ENCODE measurements around the gene TBCD. TPM values are rescaled to one million over a fixed set of nuclear protein-coding genes. Genes with fewer than 3 reads are reported as not detected.

TBCD gene
- total and polyA plus RNA-seq, 9 of the 15 experiments (the other 6 are each of a cell fraction or from before 2014, with no cell fraction given), result 8.9 to 98.5 (median 28.0) TPM

GRCh38 chr17:82921426-82921825 is 169.6 kb downstream of the TBCD start (continued):
- TF ChIP-seq ARNT (IDR thresholded peaks at IDR 0.05), result no peak

GRCh38 chr17:82922646-82923045 is 170.8 kb downstream of the TBCD start:
- no peak for ATAC-seq
- no peaks in the 10 kb centered on the region for H4K20me1 ChIP-seq (replicated peaks; ENCODE audit: control insufficient read depth, insufficient read depth, low read length)
- no peaks in the 10 kb centered on the region for H3K9me3 ChIP-seq (replicated peaks; ENCODE audit: control insufficient read depth, insufficient read depth, low read depth, low read length)

GRCh38 chr17:82923366-82924113 is 171.7 kb downstream of the TBCD start:
- Histone ChIP-seq H3K4me3 (no peak overlapping the region), H3K27me3 (ENCODE audit: control insufficient read depth in 2 of 2, insufficient read depth in 2 of 2, low read length in 2 of 2) (no peaks in the 10 kb centered on the region), H3K27ac (ENCODE audit: extremely low read depth, low read depth, low read length) (no peak overlapping the region), H3K9ac (ENCODE audit: insufficient read depth in 1 of 2, low read depth in 2 of 2, low read length in 2 of 2) (peak overlapping the region in 1 of 2 experiments; percentile 66; a peak in 1 of 4 replicates), H3K36me3 (ENCODE audit: control insufficient read depth, insufficient read depth, low read length) (peaks cover 63% of the 10 kb centered on the region; the same call in 1 of the 3 replicates), H3K79me2 (ENCODE audit: control insufficient read depth, insufficient read depth, low read length) (no peaks in the 10 kb centered on the region), H2AFZ (ENCODE audit: low read depth, low read length) (no peak overlapping the region), H3K4me2 (ENCODE audit: insufficient read depth, low read length) (no peak overlapping the region), H3K9me1 (ENCODE audit: control insufficient read depth, insufficient read depth, low read length) (no peaks in the 10 kb centered on the region), H4K20me1 (replicated peaks; ENCODE audit: control insufficient read depth, insufficient read depth, low read length) (no peaks in the 10 kb centered on the region), H3K9me3 (replicated peaks; ENCODE audit: control insufficient read depth, insufficient read depth, low read depth, low read length) (no peaks in the 10 kb centered on the region), H3K4me1 (replicated peaks in 1 of 2; ENCODE audit: control insufficient read depth in 2 of 2, insufficient read depth in 2 of 2, low read length in 2 of 2) (peaks cover 0 to 9% of the 10 kb centered on the region in 2 experiments; a peak in 1 of 5 replicates)
- no TSS peak for BruUV-seq (replicated peaks)
- FAIRE-seq (no peak), ATAC-seq (no peak), DNase-seq (ENCODE audit: extremely low read depth in 1 of 4, low spot score in 3 of 4) (no peak)
- in situ Hi-C loops (cut with MboI) (no loop called here), intact Hi-C loops (cut with micrococcal nuclease) (no loop called here)
- ChIA-PET POLR2A (no interaction called here), CTCF (ENCODE audit: low intra/inter-chr PET ratio) (no interaction called here)
- 95% methylated on average over 22 of the region's 25 CpGs for WGBS (ENCODE audit: insufficient coverage, low coverage, missing lambda C conversion rate)
- no peak for TF ChIP-seq PBX2 (CRISPR knock-in tag; IDR thresholded peaks at IDR 0.05; ENCODE audit: low read depth)
- no peak for TF ChIP-seq PBX2 (tag; conservative IDR thresholded peaks at IDR 0.05; ENCODE audit: low read depth)
- TF ChIP-seq ZNF512 (tag; IDR thresholded peaks at IDR 0.05), result no peak
- TF ChIP-seq KAT2B (IDR thresholded peaks at IDR 0.05; ENCODE audit: low read depth, low read length), result no peak
- TF ChIP-seq WHSC1 (IDR thresholded peaks at IDR 0.05; ENCODE audit: low read length), result no peak
- no peak for TF ChIP-seq NFE2L1 (tag; IDR thresholded peaks at IDR 0.05; ENCODE audit: borderline replicate concordance, low read depth)
- no peak for TF ChIP-seq ZNF444 (CRISPR knock-in tag; IDR thresholded peaks at IDR 0.05)

More at GRCh38 chr17:82922646-82923045, 170.8 kb downstream of the TBCD start:
- no peak overlapping the region for H3K4me3 ChIP-seq
- no peak overlapping the region for H3K4me2 ChIP-seq (ENCODE audit: insufficient read depth, low read length)
- DNase-seq (ENCODE audit: extremely low read depth in 1 of 4, low spot score in 3 of 4), result no peak
- CTCF ChIA-PET (ENCODE audit: low intra/inter-chr PET ratio), result no interaction called here
- WGBS (ENCODE audit: insufficient coverage, low coverage, missing lambda C conversion rate), result 95% methylated on average over 14 of the region's 19 CpGs
- H3K79me2 ChIP-seq (ENCODE audit: control insufficient read depth, insufficient read depth, low read length), result no peaks in the 10 kb centered on the region
- intact Hi-C loops (cut with micrococcal nuclease) (no loop called here), in situ Hi-C loops (cut with MboI) (no loop called here)
- H3K27ac ChIP-seq (ENCODE audit: extremely low read depth, low read depth, low read length), result no peak overlapping the region
- no peaks in the 10 kb centered on the region for H3K9me1 ChIP-seq (ENCODE audit: control insufficient read depth, insufficient read depth, low read length)
- H3K36me3 ChIP-seq (ENCODE audit: control insufficient read depth, insufficient read depth, low read length), result peaks cover 59% of the 10 kb centered on the region; the same call in 1 of the 3 replicates
- H3K27me3 ChIP-seq (ENCODE audit: control insufficient read depth in 2 of 2, insufficient read depth in 2 of 2, low read length in 2 of 2), result no peaks in the 10 kb centered on the region
- H3K4me1 ChIP-seq (replicated peaks in 1 of 2; ENCODE audit: control insufficient read depth in 2 of 2, insufficient read depth in 2 of 2, low read length in 2 of 2), result peaks cover 0 to 9% of the 10 kb centered on the region in 2 experiments; a peak in 1 of 5 replicates
- POLR2A ChIA-PET, result no interaction called here
- FAIRE-seq, result no peak
- no TSS peak for BruUV-seq (replicated peaks)
- H2AFZ ChIP-seq (ENCODE audit: low read depth, low read length), result no peak overlapping the region
- TF ChIP-seq MAFG (tag; conservative IDR thresholded peaks at IDR 0.05), result no peak
- H3K9ac ChIP-seq (ENCODE audit: insufficient read depth in 1 of 2, low read depth in 2 of 2, low read length in 2 of 2), result no peak overlapping the region
